A549 (cell line): Measurements from ENCODE around the gene DDR1. TPM values are rescaled to one million over a fixed set of nuclear protein-coding genes. Genes with fewer than 3 reads are reported as not detected.
"Not testable (repeated sequence)": the region's sequence is repeated elsewhere in the genome, so short reads cannot be mapped to it uniquely, and the experiment has no call there.

ENCODE experiments used
- ATAC-seq, 2 experiments: fragments of 200-7000 bp in 1 of 2; fragments of >200 bp in 1 of 2; cut with Nextera tagmentation in 1 of 2; cut with Tn5 transposase in 1 of 2; 3 replicates each; pipeline versions ENCODE4 v1.8.0 to v1.9.1; 2018 to 2020; ENCODE audit warnings: mild to moderate bottlenecking in 1 of 2, moderate library complexity in 1 of 2
- CTCF ChIA-PET: fragments of 300-600 bp; sonication (Branson Sonifier 250); formaldehyde crosslinking; extraction: SDS; loops from one replicate; lab custom pipeline; 2021; ENCODE audit warnings: antibody characterized with exemption, inconsistent platforms; lab: Yijun Ruan, JAX
- POLR2A ChIA-PET: fragments of 350-600 bp; formaldehyde crosslinking; extraction: SDS; loops from one replicate; lab custom pipeline; 2021; ENCODE audit warnings: antibody characterized with exemption, inconsistent platforms; lab: Yijun Ruan, JAX
- DNase-seq, 2 experiments: peaks; one replicate each; pipeline versions ENCODE4 v3.0.0 to v3.0.0-alpha.2; 2011 to 2016; ENCODE audit warnings: low read depth in 1 of 2, low spot score in 1 of 2
- FAIRE-seq: peaks from 2 replicates; lab custom pipeline; 2011; peaks lifted over from hg19 to GRCh38; lab: Jason Lieb, UNC
- H3K27ac ChIP-seq, 2 experiments: fragments of >200 bp; sonication (Bioruptor Twin); formaldehyde crosslinking; 3 replicates each; pipeline ENCODE4 v1.5.1; 2016 to 2017
- H3K4me1 ChIP-seq: fragments of >200 bp; sonication (Bioruptor Twin); formaldehyde crosslinking; 3 replicates; pipeline ENCODE4 v1.6.1; 2016
- H3K4me2 ChIP-seq: fragments of >200 bp; sonication (Bioruptor Twin); formaldehyde crosslinking; 3 replicates; pipeline ENCODE4 v1.6.1; 2016
- H3K4me3 ChIP-seq: fragments of >200 bp; sonication (Bioruptor Twin); formaldehyde crosslinking; 3 replicates; pipeline ENCODE4 v1.5.1; 2016
- H3K9me3 ChIP-seq: fragments of >200 bp; sonication (Bioruptor Twin); formaldehyde crosslinking; 3 replicates; pipeline ENCODE4 v1.6.1; 2016
- BCL3 ChIP-seq: fragments of >200 bp; sonication (Bioruptor Twin); formaldehyde crosslinking; IDR thresholded peaks from 3 replicates; pipeline ENCODE4 v1.6.1; 2016
- CBX8 ChIP-seq: fragments of 200-600 bp; sonication (generic); IDR thresholded peaks from 2 replicates; pipeline ENCODE4 v1.6.1; 2016
- CHD2 ChIP-seq: fragments of 150-350 bp; IDR thresholded peaks from 2 replicates; pipeline ENCODE4 v1.6.1; 2014; ENCODE audit warnings: low read length; ENCODE audit not compliant: partially characterized antibody
- EHMT2 ChIP-seq: fragments of 200-600 bp; sonication (generic); IDR thresholded peaks from 2 replicates; pipeline ENCODE4 v1.6.1; 2016; ENCODE audit warnings: antibody characterized with exemption, low read depth, mild to moderate bottlenecking, moderate library complexity
- ELK1 ChIP-seq: fragments of 150-350 bp; IDR thresholded peaks from 2 replicates; pipeline ENCODE4 v1.6.1; 2014; ENCODE audit warnings: low read depth, mild to moderate bottlenecking, low read length
- EP300 ChIP-seq, 2 experiments: fragments of >200 bp; sonication (Bioruptor Twin); formaldehyde crosslinking; IDR thresholded peaks; 2 replicates in 1 of 2; 3 replicates in 1 of 2; pipeline ENCODE4 v1.6.1; 2016 to 2017
- ESRRA ChIP-seq: fragments of 150-350 bp; IDR thresholded peaks from 2 replicates; pipeline ENCODE4 v1.6.1; 2014; ENCODE audit warnings: mild to moderate bottlenecking, low read length, borderline replicate concordance
- FOSB ChIP-seq: fragments of 250-450 bp; sonication (Bioruptor Pico); IDR thresholded peaks from 2 replicates; pipeline ENCODE4 v1.5.0; 2020; ENCODE audit warnings: mild to moderate bottlenecking, moderate library complexity
- GATA3 ChIP-seq: IDR thresholded peaks from 2 replicates; pipeline ENCODE4 v1.6.1; 2012; ENCODE audit warnings: borderline replicate concordance
- HOXB5 ChIP-seq: fragments of 250-450 bp; sonication (Bioruptor Pico); IDR thresholded peaks from 2 replicates; pipeline ENCODE4 v1.5.0; 2020; ENCODE audit warnings: mild to moderate bottlenecking, moderate library complexity
- JUN ChIP-seq, 2 experiments: fragments of >200 bp; sonication (Bioruptor Twin); formaldehyde crosslinking; IDR thresholded peaks; 2 replicates in 1 of 2; 3 replicates in 1 of 2; pipeline ENCODE4 v1.6.1; 2016 to 2017
- JUNB ChIP-seq: fragments of >200 bp; sonication (Bioruptor Twin); formaldehyde crosslinking; IDR thresholded peaks from 2 replicates; pipeline ENCODE4 v1.6.1; 2016
- MAZ ChIP-seq: fragments of 150-350 bp; IDR thresholded peaks from 2 replicates; pipeline ENCODE4 v1.6.1; 2014; ENCODE audit warnings: antibody characterized with exemption, low read depth, low read length, borderline replicate concordance
- MYC ChIP-seq: IDR thresholded peaks from 2 replicates; pipeline ENCODE4 v1.6.1; 2012; ENCODE audit warnings: mild to moderate bottlenecking, inconsistent platforms, low read length, improper control_type of control experiment, borderline replicate concordance
- RAD21 ChIP-seq, 2 experiments: fragments of >200 bp in 1 of 2; sonication (Bioruptor Twin) in 1 of 2; formaldehyde crosslinking in 1 of 2; IDR thresholded peaks in 1 of 2; conservative IDR thresholded peaks in 1 of 2; 2 replicates in 1 of 2; 3 replicates in 1 of 2; pipeline ENCODE4 v1.6.1; 2012 to 2018; ENCODE audit warnings: inconsistent platforms in 1 of 2
- RARB ChIP-seq: fragments of 250-450 bp; sonication (Bioruptor Pico); IDR thresholded peaks from 2 replicates; pipeline ENCODE4 v1.8.0; 2021; ENCODE audit warnings: mild to moderate bottlenecking, moderate library complexity
- RCOR1 ChIP-seq: fragments of 150-350 bp; IDR thresholded peaks from 2 replicates; pipeline ENCODE4 v1.6.1; 2014; ENCODE audit warnings: antibody characterized with exemption, low read length, low read depth
- RFX5 ChIP-seq: fragments of 450-650 bp; IDR thresholded peaks from 2 replicates; pipeline ENCODE4 v1.7.1; 2014; ENCODE audit warnings: antibody characterized with exemption, mild to moderate bottlenecking, moderate library complexity
- SMC3 ChIP-seq: fragments of >200 bp; sonication (Bioruptor Twin); formaldehyde crosslinking; IDR thresholded peaks from 3 replicates; pipeline ENCODE4 v1.6.1; 2018; ENCODE audit warnings: inconsistent platforms
- TFCP2L1 ChIP-seq: fragments of 250-450 bp; sonication (Bioruptor Pico); IDR thresholded peaks from 2 replicates; pipeline ENCODE4 v1.5.0; 2021; ENCODE audit warnings: mild to moderate bottlenecking
- TP53 ChIP-seq: fragments of 250-450 bp; sonication (Bioruptor Pico); IDR thresholded peaks from 2 replicates; pipeline ENCODE4 v1.5.0; 2021; ENCODE audit warnings: mild to moderate bottlenecking, moderate library complexity
- ZC3H11A ChIP-seq: fragments of 450-650 bp; IDR thresholded peaks from 2 replicates; pipeline ENCODE4 v1.6.1; 2014; ENCODE audit warnings: antibody characterized with exemption, mild to moderate bottlenecking
- ZSCAN20 ChIP-seq: fragments of 250-450 bp; sonication (Bioruptor Pico); IDR thresholded peaks from 2 replicates; pipeline ENCODE4 v1.8.0; 2022; ENCODE audit warnings: mild to moderate bottlenecking, moderate library complexity
- WGBS: methylation state at CpG from one replicate; pipeline ENCODE4 v1.1.6; 2017; ENCODE audit errors: missing lambda C conversion rate; 5-methylcytosine and 5-hydroxymethylcytosine counted together
- polyA plus RNA-seq, 4 experiments: library from polyadenylated mRNA; depleted of rRNA in 3 of 4; stranded (reverse); fragments of >200 nt; fragmentation: RNase III in 1 of 4; extraction: RNeasy Plus Mini Kit Qiagen cat#74134 plus additional on column Dnase treatment in 1 of 4; gene quantifications; 2 replicates in 3 of 4; 3 replicates in 1 of 4; pipeline ENCODE4 v1.2.3, GENCODE V29; 2011 to 2017

DDR1 gene
- polyA plus RNA-seq, 2 of the 4 experiments (the other 2 are of a cell fraction), result 19.8 to 43.5 TPM

DNA sequence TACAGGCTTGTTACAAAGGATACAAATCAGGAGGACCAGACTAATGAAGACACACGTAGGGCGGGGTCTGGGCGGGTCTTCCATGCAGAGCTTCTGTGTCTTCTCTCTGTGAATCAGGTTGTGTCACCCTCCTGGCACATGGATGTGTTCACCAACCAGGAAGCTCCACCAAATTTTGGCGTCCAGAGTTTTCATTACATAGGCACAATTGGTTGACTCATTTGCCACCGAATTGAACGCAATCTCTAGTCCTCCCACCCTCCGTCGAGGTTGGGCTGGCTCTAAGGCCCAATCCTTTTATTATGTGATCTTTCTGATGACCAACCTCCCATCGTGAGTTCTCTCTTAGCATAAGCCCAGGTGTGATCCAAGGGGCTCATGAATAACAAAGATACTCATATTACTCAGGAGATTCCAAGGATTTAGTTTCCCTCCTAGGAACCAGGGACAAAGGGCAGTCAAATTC, 36.3 kb upstream of the DDR1 start:
- Histone ChIP-seq H3K9me3 (no peaks in the 10 kb centered on the region), H3K27ac (no peak overlapping the region), H3K4me1 (peaks cover 16% of the 10 kb centered on the region), H3K4me2 (no peak overlapping the region)
- CTCF ChIA-PET, result no interaction called here
- DNase-seq, result no peak
- 87% methylated on average over 9 of the region's 9 CpGs for WGBS
- FAIRE-seq, result no peak
- no peak for ATAC-seq
- no peak for TF ChIP-seq TP53 (CRISPR knock-in tag)
- no peak for TF ChIP-seq RFX5
- no peak for TF ChIP-seq ESRRA
- no peak for TF ChIP-seq CBX8
- TF ChIP-seq SMC3, result no peak
- no peak for TF ChIP-seq FOSB (CRISPR knock-in tag)
- TF ChIP-seq EHMT2, result no peak
- TF ChIP-seq MAZ, result no peak
- TF ChIP-seq HOXB5 (CRISPR knock-in tag), result no peak
- TF ChIP-seq ELK1, result no peak
- TF ChIP-seq BCL3, result no peak
- no peak for TF ChIP-seq GATA3
- TF ChIP-seq EP300 (IDR thresholded peaks at IDR 0.05), result no peak
- TF ChIP-seq, all 56 proteins: peak for 0
- POLR2A ChIA-PET, result no interaction called here
- no peak overlapping the region for H3K4me3 ChIP-seq

DNA sequence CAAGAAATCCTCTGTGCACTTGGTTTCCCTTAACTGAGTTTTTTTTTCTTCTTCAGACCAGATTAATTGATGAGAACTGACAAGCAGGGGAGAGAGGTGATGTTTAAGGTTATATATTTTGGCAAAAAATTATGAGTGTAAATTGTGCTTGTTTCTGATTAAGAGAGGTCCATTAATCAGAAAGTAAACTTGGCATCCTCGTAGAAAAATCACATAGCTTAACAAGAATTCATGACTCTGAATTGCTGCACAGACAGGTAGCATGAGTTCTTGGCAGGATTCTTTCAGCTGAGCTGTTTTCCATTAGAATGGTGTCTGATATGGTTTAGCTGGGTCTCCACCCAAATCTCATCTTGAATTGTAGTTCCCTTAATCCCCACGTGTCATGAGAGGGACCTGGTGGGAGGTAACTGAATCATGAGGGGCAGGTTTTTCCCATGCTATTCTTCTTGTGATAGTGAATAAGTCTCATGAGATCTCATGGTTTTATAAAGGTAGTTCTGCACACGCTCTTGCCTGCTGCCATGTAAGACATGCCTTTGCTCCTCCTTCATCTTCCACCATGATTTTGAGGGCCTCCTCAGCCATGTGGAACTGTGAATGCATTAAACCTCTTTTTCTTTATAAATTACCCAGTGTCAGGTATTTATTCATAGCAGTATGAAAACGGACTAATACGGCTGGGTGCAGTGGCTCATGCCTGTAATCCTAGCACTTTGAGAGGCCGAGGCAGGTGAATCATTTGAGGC, 34.2 kb upstream of the DDR1 start:
- Histone ChIP-seq H3K27ac (no peak overlapping the region), H3K9me3 (no peaks in the 10 kb centered on the region), H3K4me3 (no peak overlapping the region), H3K4me1 (no peaks in the 10 kb centered on the region), H3K4me2 (no peak overlapping the region)
- ATAC-seq (no peak), DNase-seq (no peak), FAIRE-seq (no peak)
- POLR2A ChIA-PET, result no interaction called here
- 46% methylated on average over 6 of the region's 6 CpGs for WGBS
- TF ChIP-seq GATA3 (no peak), EHMT2 (no peak), RARB (CRISPR knock-in tag) (no peak), CHD2 (no peak), ZSCAN20 (CRISPR knock-in tag) (no peak), RCOR1 (no peak), TFCP2L1 (CRISPR knock-in tag) (no peak), MYC (no peak), RAD21 (conservative IDR thresholded peaks at IDR 0.05 in 1 of 2, IDR thresholded peaks at IDR 0.05 in 1 of 2) (no peak), JUN (IDR thresholded peaks at IDR 0.05) (no peak), ZC3H11A (no peak), JUNB (no peak)
- CTCF ChIA-PET, result no interaction called here

- H3K9me3 ChIP-seq, H3K4me2 ChIP-seq, H3K4me1 ChIP-seq, H3K27ac ChIP-seq, ATAC-seq, H3K4me3 ChIP-seq, FAIRE-seq, DNase-seq, POLR2A ChIA-PET: not testable (repeated sequence)
- CTCF ChIA-PET, result interaction anchor here (0.6 kb wide), 1 partner anchor 227 kb away, joined by 3 read pairs; no protein-coding TSS in a partner anchor
- 58% methylated on average over 2 of the region's 2 CpGs for WGBS
Observed at GRCh38 chr6:30852459-30852858, 31.9 kb upstream of the DDR1 start.
